IPS DF 4.7 (cell line): Measurements from ENCODE around the gene ANKH.

Experiments used
- DNase-seq: peaks from one replicate; pipeline ENCODE4 v3.0.0-alpha.2; 2013; ENCODE audit warnings: low spot score; ENCODE audit errors: extremely low read depth

The ANKH gene

DNA sequence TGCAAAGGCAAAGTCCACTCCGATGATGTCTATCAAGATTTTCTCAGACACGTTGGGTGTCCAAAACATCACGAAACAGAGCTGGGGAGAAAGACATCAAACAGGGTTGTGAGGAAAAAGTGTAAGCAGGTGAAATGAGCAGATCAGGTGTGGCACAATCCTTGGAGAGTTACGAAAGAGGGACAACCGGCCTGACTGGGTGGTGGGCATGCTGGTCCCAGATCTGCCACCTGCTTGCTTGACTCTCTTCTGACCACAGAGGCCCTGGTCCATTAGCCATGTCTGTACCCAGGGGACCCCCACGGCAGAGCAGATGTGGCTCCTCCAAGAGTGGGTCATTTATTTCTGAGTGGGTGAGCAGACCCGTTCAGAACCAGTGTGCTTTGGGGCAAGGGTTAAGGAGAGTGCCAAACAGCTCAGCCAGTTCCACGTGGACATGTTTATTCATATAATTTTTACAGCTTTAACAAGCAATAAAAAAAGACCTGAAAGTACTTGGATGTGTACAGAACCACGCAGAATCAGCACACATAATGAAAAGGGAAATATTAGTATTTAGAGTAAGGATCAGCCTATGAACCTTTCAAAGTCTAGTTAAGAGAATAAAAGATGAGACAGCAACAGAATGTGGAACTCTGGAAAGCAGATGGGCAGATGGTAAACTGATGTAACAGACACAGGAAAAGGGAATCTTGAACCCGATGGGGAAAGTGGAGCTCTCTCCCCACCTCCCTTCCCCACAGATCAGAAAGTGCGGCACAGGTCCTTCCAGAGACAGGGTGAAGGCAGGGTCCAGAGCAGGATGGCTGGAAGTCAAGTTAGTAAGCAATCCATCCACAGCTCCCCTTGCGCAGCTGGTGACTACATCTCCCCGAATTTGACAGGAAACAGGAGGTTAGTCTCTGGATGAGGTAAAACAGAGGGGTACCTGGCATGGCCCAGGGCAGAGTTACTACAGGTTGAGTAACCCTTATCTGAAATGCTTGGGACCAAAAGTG is 154.5 kb downstream of the ANKH start:
- DNase-seq: no peak

- DNase-seq: no peak
Observed at GRCh38 chr5:14715481-14715880, 156.1 kb downstream of the ANKH start.

DNA sequence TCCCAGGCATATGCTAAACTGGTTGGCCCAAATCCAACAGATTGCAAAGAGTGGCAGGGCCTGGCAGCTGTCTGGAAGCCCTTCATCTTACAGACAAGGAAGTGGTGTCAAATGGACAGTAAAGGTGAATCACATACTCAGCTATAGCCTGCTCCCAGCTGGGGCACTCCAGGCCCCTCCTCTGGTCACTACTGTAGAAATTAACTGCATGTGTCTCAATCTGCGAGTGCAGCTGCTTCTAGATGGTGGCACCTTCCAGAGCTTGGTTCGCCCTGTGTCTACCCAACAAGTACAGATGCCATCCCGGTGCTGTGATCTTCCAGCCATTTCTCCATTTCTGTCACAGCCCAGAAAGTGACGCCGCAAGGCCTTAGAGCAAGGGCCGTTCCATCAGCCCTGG is 156.9 kb downstream of the ANKH start:
- DNase-seq: no peak

DNA sequence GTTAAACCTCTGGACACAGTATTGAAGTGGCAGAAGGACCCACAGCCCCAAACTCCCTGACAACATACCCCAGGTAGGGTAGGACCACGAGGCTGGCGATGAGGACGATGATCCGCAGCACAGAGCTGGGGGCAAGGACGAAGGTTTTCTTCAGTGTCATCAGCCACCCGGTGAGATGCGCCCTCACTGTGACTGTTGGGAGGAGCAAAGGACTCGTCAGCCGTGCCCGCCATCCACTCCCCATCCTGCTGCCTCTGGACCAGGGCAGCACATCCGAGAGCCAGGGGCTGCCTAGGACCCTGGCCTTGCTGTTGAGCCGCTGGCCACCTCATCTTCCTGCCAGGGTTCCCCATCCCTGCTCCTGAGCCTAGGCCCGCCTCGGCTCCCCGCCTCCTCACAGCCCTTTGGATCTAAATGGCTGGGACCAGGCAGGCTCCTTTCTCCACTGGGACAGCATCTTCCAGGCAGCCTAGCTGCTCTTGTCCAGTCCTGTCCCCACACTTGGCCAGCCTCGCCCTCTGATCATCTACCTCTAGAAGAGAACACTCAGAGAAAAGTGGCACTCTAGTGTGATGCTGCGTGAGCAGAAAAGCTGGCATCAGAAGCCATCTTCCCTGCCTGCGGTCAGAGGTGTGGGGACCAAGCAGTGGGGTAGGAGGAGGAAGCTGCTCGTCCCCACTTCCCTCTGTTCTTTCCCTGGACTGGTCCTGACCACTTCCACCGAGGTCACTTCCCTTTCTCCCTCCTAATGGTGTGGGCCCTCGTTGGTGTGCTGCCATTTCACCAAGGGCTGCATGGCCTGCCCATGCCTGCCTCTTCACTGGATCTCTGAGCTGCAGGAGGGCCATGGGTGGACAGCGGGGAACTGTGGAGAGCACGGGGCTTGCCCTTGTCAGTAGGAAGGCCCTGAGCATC is 157.8 kb downstream of the ANKH start:
- no peak for DNase-seq

DNA sequence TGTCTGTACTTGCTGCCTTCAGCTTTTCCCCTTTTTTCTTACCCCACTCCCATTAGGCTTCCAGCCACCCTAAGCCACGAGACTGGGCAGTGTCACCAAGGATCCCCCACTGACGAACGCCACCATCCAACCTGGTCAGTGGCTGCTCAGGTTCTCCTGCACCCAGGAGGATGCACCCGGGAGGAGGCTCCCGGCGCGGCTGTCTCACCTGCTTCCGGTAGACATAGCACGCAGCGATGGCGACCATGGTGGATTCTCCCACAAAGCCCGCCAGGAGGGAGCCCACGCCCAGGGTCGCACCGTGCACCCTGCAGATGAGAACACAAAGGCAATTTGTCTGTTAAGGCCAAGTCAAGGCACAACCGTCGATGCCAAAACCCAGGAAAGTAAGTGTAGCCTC is 158.9 kb downstream of the ANKH start:
- DNase-seq: no peak

DNA sequence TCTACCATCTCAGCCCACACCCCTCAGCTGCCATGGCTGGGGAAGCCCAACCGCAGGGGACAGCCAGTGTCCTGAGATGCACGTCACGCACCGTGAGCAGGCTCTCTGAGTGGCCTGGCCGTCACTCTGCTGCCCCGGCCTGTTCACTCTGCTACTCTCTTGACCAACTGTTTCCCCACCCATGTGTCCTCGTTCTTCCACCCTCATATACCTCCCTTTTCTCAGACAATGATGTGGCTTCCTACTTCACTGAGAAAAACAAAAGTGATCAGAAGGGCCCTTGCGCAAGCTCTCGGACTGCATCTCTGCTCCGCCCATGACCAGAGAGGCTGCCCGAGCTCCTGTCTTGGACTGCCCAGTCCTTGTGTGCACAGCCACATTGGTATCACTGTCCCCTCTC is 159.4 kb downstream of the ANKH start:
- DNase-seq: no peak

- no peak for DNase-seq
Observed at GRCh38 chr5:14710313-14710994, 161.1 kb downstream of the ANKH start.

DNA sequence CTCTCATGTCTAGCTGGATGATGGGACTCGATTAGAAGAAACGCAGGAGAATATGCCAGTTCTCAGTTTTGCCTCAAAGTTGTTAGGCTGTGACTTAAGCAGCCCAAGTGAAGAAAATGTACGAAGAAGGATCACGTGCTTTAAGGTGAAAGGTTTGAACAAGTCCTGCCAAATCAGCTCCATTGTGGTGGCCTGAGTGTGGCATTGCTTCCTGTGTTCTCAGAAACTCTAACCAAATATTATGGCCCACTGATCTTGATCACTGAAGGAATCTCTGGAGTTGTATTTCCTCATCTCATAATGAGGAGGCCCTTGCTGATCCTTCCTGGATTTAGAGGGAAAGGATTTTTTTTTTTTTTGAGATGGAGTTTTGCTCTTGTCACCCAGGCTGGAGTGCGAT is 163.0 kb downstream of the ANKH start:
- DNase-seq: no peak

GRCh38 chr5:14707811-14708390 is 163.7 kb downstream of the ANKH start:
- no peak for DNase-seq

- DNase-seq: no peak
Observed at GRCh38 chr5:14706615-14707021, 165.0 kb downstream of the ANKH start.

DNA sequence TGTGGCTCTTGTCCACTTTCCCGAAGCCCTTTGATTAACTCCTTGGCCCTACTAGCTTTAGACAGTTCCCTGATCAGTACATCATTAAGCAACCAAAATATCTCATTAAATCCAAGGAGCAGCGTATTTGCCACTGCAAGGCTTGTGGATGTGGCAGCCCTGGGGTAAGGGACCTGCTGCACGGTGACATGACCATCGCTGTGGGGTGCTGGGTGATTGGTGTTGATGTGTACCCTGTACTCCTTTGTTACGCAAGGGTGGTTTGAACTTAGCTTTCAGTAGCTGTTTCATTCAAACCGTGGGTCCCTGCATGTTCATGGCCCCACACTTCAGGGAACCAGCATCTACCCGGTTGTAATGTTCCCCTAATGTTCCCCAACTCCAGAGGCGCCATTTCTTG is 166.0 kb downstream of the ANKH start:
- DNase-seq: no peak

GRCh38 chr5:14702238-14702839 is 169.2 kb downstream of the ANKH start:
- DNase-seq: no peak

GRCh38 chr5:14701556-14701955 is 170.0 kb downstream of the ANKH start:
- no peak for DNase-seq

DNA sequence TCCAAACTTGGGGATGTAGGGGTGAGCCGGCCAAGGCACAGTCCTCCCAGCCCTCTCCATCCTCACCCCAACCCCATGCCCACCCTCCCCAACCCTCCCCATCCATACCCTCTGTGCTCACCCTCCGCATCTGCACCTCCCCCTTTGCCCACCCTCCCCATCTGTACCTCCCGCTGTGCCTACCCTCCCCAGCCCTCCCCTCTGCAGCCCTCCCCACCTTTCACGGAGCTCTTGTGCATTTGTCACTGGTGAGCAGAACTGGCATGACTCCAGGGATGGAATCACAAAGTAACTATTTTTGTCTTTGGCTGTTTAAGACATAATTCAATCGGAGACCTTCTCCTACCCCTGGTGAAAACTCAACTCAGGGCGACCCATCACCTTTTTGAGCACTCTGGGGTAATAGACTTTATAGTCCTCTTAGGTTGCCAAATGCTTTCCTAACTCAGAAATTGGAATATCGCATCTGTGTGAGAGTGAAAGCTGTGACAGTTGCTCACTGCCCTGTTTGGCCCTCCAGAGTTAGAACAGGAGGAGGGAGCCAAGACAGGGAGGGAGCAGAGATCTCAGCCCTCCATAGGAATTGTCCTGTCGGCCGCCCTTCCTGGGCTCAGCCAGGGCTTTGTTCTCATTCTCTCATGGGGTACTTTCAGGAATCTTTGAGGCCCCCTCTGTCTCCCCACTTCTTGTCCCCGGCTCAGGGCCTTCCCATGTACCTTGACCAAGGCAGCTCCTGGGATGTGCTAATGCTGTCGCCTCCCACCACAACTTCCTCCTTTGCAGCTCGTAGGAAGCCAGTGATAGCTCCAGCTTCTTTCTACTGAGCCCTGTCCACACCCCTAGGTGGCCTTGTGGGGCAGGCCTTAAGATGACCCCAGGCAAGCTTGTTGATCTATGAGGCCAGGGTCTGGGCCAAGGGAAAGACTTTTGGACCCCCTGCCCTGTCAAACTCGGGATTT is 170.8 kb downstream of the ANKH start:
- DNase-seq: no peak

- no peak for DNase-seq
Observed at GRCh38 chr5:14699807-14700400, 171.7 kb downstream of the ANKH start.

DNA sequence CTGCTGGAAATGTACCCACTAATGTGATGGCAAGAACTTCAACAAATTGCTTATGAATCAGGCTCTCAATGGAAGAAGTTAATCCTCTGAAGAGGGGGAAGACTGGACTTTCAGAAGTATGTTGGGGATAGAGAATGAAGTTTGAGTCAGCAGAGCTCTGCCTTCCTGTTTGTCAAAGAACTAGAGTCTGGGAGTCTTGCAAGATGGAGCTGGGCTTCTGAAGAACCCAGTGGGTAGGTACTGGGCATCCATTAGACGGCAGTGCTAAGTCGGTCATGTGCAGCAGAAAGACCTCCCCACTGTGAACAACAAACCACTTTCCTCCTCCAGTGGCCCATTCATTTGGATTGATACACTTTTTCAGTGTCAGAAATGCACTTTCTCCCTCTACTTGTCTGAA is 172.4 kb downstream of the ANKH start:
- no peak for DNase-seq

DNA sequence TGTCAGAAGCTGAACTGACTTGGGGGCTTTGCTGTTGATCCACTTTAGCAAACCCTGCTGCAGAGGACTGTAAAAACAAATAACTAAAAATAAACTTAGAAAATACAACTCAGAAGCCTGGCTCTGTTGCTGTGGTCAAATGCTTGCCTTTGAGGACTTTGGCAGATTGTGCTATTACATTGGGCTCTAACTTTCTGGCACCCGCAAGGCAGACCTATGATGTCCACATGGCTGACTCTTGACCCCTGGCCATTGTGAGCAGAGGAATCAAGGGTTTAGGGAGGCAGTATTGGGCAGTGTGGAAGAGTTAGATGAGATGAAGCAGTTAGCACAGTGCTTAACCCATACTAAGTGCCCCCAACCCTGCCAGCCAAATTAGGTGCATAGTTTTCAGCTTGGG is 173.1 kb downstream of the ANKH start:
- DNase-seq: no peak

DNA sequence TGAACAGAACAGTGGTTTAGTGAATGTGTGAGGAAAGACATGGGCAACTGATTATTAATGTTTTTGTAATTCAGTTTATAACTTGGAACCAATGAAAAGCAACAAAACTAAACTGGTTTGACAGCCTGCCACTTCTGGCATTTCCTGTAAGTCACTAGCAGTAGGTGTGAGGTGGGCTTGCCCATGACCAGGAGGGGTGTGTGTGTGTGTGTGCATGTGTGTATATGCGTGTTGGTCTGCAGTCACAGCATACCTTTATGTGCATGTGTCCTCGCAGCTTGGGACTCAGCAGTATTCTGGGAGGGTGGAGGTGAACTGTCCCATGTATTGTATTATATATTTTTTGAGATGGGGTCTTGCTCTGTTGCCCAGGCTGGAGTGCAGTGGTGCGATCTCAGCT is 174.7 kb downstream of the ANKH start:
- no peak for DNase-seq

DNA sequence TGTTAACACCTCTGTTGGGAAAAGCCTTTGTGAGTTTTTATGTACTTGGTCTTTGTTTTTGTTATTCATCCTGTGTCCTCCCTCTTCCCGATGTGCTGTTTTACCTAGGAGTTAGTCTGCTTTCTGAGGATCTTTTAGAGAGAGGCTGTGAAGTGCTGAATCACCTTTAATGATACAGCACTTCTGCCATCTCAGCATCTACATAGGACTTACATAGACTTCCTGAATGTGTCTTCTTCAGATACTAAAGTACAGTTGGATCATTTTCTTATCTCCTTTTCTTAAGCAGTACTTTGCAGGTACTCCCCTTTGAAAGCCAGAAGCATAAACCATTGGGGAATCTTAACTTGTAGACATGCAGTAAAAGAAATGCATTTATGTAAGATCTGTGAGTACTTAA is 175.5 kb downstream of the ANKH start:
- DNase-seq: no peak
